Adrenal gland (tissue), 12 donors: ENCODE measurements around the gene HPSE2. TPM values are rescaled to one million over a fixed set of nuclear protein-coding genes. Genes with fewer than 3 reads are reported as not detected.

ENCODE experiments used
- DNase-seq, 7 donors: peaks; one replicate each; pipeline ENCODE4 v3.0.0-alpha.2; 2019 to 2020
- H3K27ac ChIP-seq, 5 donors: fragments of 200-600 bp; sonication (generic) in 4 of 5; 1 replicate in 3 of 5; 2 replicates in 2 of 5; pipeline versions ENCODE4 v1.5.1 to v1.8.0; 2016 to 2020; ENCODE audit warnings: mild to moderate bottlenecking in 1 of 5
- H3K27me3 ChIP-seq: fragments of 200-600 bp; 2 replicates; pipeline ENCODE4 v1.8.0; 2021
- H3K36me3 ChIP-seq, 2 donors: fragments of 200-600 bp; replicated peaks in 1 of 2; 1 replicate in 1 of 2; 2 replicates in 1 of 2; pipeline versions ENCODE4 v1.5.1 to v1.8.0; 2018 to 2022
- H3K4me1 ChIP-seq, 2 donors: fragments of 200-600 bp; replicated peaks in 1 of 2; 1 replicate in 1 of 2; 2 replicates in 1 of 2; pipeline versions ENCODE4 v1.5.1 to v1.8.0; 2018 to 2021
- H3K4me3 ChIP-seq, 4 donors: fragments of 200-600 bp; sonication (generic) in 3 of 4; one replicate each; pipeline ENCODE4 v1.5.1; 2016 to 2018
- H3K9me3 ChIP-seq, 3 donors: fragments of 200-600 bp; sonication (generic) in 1 of 3; replicated peaks in 1 of 3; 1 replicate in 2 of 3; 2 replicates in 1 of 3; pipeline versions ENCODE4 v1.5.1 to v1.8.0; 2016 to 2021
- CTCF ChIP-seq, 6 experiments: fragments of 450-650 bp in 4 of 6; fragments of 200-600 bp in 2 of 6; sonication (generic) in 1 of 6; IDR thresholded peaks; 1 replicate in 5 of 6; 2 replicates in 1 of 6; pipeline versions ENCODE4 v1.5.1 to v1.8.0; 2016 to 2021; ENCODE audit warnings: antibody characterized with exemption in 6 of 6, mild to moderate bottlenecking in 2 of 6, moderate library complexity in 1 of 6
- POLR2A ChIP-seq, 2 donors: fragments of 450-650 bp; IDR thresholded peaks; one replicate each; pipeline ENCODE4 v1.6.1; 2017; ENCODE audit warnings: antibody characterized with exemption in 2 of 2, mild to moderate bottlenecking in 2 of 2, moderate library complexity in 1 of 2
- WGBS, 4 donors: extraction: QIAGEN DNeasy Blood & Tissue Kit in 2 of 4; methylation state at CpG; one replicate each; pipeline versions ENCODE4 v1.1.5 to v1.1.7; 2013 to 2017; 5-methylcytosine and 5-hydroxymethylcytosine counted together
- intact Hi-C, 2 donors: fragments of 100-400 bp; cut with DNase I; formaldehyde crosslinking; loops; one replicate each; pipeline versions ENCODE4 v1.14.1 to v1.15.0; 2022 to 2023
- polyA plus RNA-seq, 3 donors: library from polyadenylated mRNA; stranded (reverse); fragments of 200-250 nt in 2 of 3; fragments of 350-450 nt in 1 of 3; fragmentation: Illumina TruSeq in 1 of 3; extraction: RNeasy Lipid Tissue Mini Kit (QIAGEN cat#74804) in 1 of 3; gene quantifications; one replicate each; pipeline ENCODE4 v1.2.3, GENCODE V29; 2013 to 2014
- total RNA-seq, 9 donors: library from RNA; depleted of rRNA in 4 of 9; stranded (reverse); fragments of >200 nt in 4 of 9; fragments of 120-200 nt in 1 of 9; fragmentation: NEBNext Ultra II Directional in 1 of 9; extraction: Animal tissue kit (Norgen Biotek cat#: 25700) in 1 of 9; gene quantifications; one replicate each; pipeline versions ENCODE4 v1.1.0 to v1.2.4, GENCODE V29; 2013 to 2023
- donor health status: healthy with polysubstance abuse.
- donor health status: Bipolar disorder and iron deficiency.
- donor health status: DM: yes; HTN: yes; CAD: no.
- donor health status: DM: no; HTN: no; CAD: no.
- donor health status: DM: no; HTN: no; CAD: no.
- donor health status: DM: yes; HTN: yes; CAD: no.

The HPSE2 gene
- total and polyA plus RNA-seq, 12 donors = under 0.01 to 0.16 (median 0.10) TPM; not detected in 9

GRCh38 chr10:98808282-98808892 lies 427.3 kb downstream of the HPSE2 start:
- Histone ChIP-seq H3K9me3 (no peaks in the 10 kb centered on the region), H3K27ac (no peak overlapping the region), H3K36me3 (no peaks in the 10 kb centered on the region), H3K4me1 (no peaks in the 10 kb centered on the region), H3K4me3 (no peak overlapping the region), H3K27me3 (no peaks in the 10 kb centered on the region)
- no peak for DNase-seq
- no peak for TF ChIP-seq POLR2A (IDR thresholded peaks at IDR 0.05)
- TF ChIP-seq CTCF (IDR thresholded peaks at IDR 0.05) = no peak
- 49 to 61% (median 55%) methylated on average over 2 of the region's 2 CpGs for WGBS, 4 donors
- intact Hi-C loops = no loop called here

- TF ChIP-seq POLR2A (IDR thresholded peaks at IDR 0.05) (no peak), CTCF (IDR thresholded peaks at IDR 0.05) (no peak)
- intact Hi-C loops = no loop called here
- no peaks in the 10 kb centered on the region for H3K27me3 ChIP-seq
- H3K4me1 ChIP-seq = no peaks in the 10 kb centered on the region
- H3K4me3 ChIP-seq = no peak overlapping the region
- H3K27ac ChIP-seq = no peak overlapping the region
- DNase-seq = no peak
- no peaks in the 10 kb centered on the region for H3K36me3 ChIP-seq
- no peaks in the 10 kb centered on the region for H3K9me3 ChIP-seq
Measured at GRCh38 chr10:98800263-98800662, 435.4 kb downstream of the HPSE2 start.

- Histone ChIP-seq H3K4me1 (no peaks in the 10 kb centered on the region), H3K27me3 (no peaks in the 10 kb centered on the region), H3K27ac (no peak overlapping the region), H3K4me3 (no peak overlapping the region), H3K9me3 (no peaks in the 10 kb centered on the region), H3K36me3 (no peaks in the 10 kb centered on the region)
- no peak for TF ChIP-seq POLR2A (IDR thresholded peaks at IDR 0.05)
- TF ChIP-seq CTCF (IDR thresholded peaks at IDR 0.05) = no peak
- DNase-seq = no peak
- intact Hi-C loops = no loop called here
- WGBS, 4 donors = 93 to 100% (median 99%) methylated on average over 1 to 2 of the region's 2 CpGs
Measured at GRCh38 chr10:98795467-98795866, 440.2 kb downstream of the HPSE2 start.

- H3K9me3 ChIP-seq = no peaks in the 10 kb centered on the region
- DNase-seq = no peak
- intact Hi-C loops = no loop called here
- TF ChIP-seq POLR2A (IDR thresholded peaks at IDR 0.05) (no peak), CTCF (IDR thresholded peaks at IDR 0.05) (peak in 5 of 6 experiments; percentile 6 to 29 (median 22))
- no peaks in the 10 kb centered on the region for H3K36me3 ChIP-seq
- H3K27me3 ChIP-seq = no peaks in the 10 kb centered on the region
- no peaks in the 10 kb centered on the region for H3K4me1 ChIP-seq
- no peak overlapping the region for H3K27ac ChIP-seq
- no peak overlapping the region for H3K4me3 ChIP-seq
Measured at GRCh38 chr10:98790817-98791216, 444.8 kb downstream of the HPSE2 start.
